Central memory CD8-positive, alpha-beta T cell (primary cell): Measurements from ENCODE around the gene TCL1B.
"Not testable (repeated sequence)": the region's sequence is repeated elsewhere in the genome, so short reads cannot be mapped to it uniquely, and the experiment has no call there.

Experiments
- ATAC-seq: fragments of 150-1000 bp; cut with Tn5 transposase; replicated peaks from 2 replicates; pipeline ENCODE4 v1.10.0; 2022; ENCODE audit warnings: mild to moderate bottlenecking, moderate FRiP score, moderate number of reproducible peaks; ENCODE audit not compliant: poor library complexity, severe bottlenecking; ENCODE audit errors: extremely low read depth
- DNase-seq, 2 donors: peaks; one replicate each; pipeline ENCODE4 v3.0.0; 2021; ENCODE audit warnings: low spot score in 2 of 2
- H3K27ac Mint-ChIP-seq: one replicate; pipeline ENCODE4 v1.8.0; 2022; ENCODE audit warnings: low read depth, mild to moderate bottlenecking, moderate library complexity, mixed read lengths
- H3K27me3 Mint-ChIP-seq: one replicate; pipeline ENCODE4 v1.8.0; 2022; ENCODE audit warnings: mixed read lengths
- H3K36me3 Mint-ChIP-seq: one replicate; pipeline ENCODE4 v1.8.0; 2022; ENCODE audit warnings: mild to moderate bottlenecking, moderate library complexity, mixed read lengths; ENCODE audit not compliant: insufficient read depth
- H3K4me1 Mint-ChIP-seq: one replicate; pipeline ENCODE4 v1.8.0; 2022; ENCODE audit warnings: mixed read lengths
- H3K4me3 Mint-ChIP-seq: one replicate; pipeline ENCODE4 v1.8.0; 2022; ENCODE audit warnings: mild to moderate bottlenecking, moderate library complexity, mixed read lengths
- H3K9me3 Mint-ChIP-seq: one replicate; pipeline ENCODE4 v1.8.0; 2022; ENCODE audit warnings: mixed read lengths

The TCL1B gene

DNA sequence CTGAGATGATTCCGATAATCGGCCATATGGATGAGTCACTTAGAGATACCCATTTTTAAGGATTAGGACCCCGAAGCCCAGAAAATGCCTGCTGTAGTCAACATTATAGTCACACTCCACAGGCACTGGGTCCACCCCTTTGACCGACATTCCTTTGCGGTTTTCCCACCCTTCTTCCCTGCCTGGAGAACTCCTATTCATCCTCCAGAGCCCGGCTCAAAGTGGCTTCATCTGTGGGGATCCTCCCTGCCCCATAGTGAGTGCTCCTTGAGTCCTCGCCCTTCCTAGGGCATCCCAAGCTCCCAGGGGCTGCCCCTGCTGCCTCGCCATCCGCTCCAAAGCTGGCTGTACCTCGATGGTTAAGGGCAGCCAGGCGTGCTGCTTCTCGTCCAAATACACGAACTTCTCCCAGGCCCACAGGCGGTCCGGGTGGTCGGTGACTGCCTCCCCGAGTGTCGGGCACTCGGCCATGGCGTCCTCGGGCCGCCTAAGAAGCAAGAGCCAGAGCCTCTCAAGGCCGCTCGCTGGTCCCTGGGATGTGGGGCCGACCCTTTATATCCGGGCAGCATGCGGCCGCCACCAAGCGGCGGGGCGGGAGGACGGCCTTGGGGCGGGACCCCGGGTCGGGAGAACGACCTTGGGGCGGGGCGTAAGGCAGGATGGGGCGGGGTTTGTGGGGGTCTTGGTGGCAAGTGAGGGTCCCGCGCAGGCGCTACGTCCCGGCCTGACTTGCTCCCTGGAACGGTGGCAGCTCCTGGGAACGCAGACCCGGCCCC, 27.6 kb downstream of the TCL1B start, which contains the start of gene TCL1A:
Gene TCL1A (minus strand): TSS at position 530 of the 776 bp plus-strand sequence. CDS start 59 bp downstream, at position 471.
- Mint-ChIP-seq H3K27me3 (peaks cover 41% of the 10 kb centered on the region), H3K4me3 (no peak within 1 kb of the TSS), H3K9me3 (no peaks in the 10 kb centered on the region), H3K36me3 (peaks cover 2% of the 10 kb centered on the region), H3K27ac (no peak within 1 kb of the TSS), H3K4me1 (no peaks in the 10 kb centered on the region)
- DNase-seq (no peak), ATAC-seq (no peak)

- DNase-seq = no peak
- Mint-ChIP-seq H3K4me1 (no peaks in the 10 kb centered on the region), H3K27me3 (peaks cover 84% of the 10 kb centered on the region), H3K27ac (no peak overlapping the region), H3K9me3 (peaks cover 16% of the 10 kb centered on the region), H3K36me3 (peaks cover 1% of the 10 kb centered on the region), H3K4me3 (no peak overlapping the region)
- ATAC-seq = no peak
Observed at GRCh38 chr14:95722525-95723190, 36.4 kb downstream of the TCL1B start.

GRCh38 chr14:95725685-95726336, 39.6 kb downstream of the TCL1B start:
- Mint-ChIP-seq H3K27me3 (peaks cover 91% of the 10 kb centered on the region), H3K9me3 (peaks cover 16% of the 10 kb centered on the region), H3K4me1 (no peaks in the 10 kb centered on the region), H3K4me3 (no peak overlapping the region), H3K36me3 (peaks cover 1% of the 10 kb centered on the region), H3K27ac (no peak overlapping the region)
- DNase-seq = no peak
- no peak for ATAC-seq

DNA sequence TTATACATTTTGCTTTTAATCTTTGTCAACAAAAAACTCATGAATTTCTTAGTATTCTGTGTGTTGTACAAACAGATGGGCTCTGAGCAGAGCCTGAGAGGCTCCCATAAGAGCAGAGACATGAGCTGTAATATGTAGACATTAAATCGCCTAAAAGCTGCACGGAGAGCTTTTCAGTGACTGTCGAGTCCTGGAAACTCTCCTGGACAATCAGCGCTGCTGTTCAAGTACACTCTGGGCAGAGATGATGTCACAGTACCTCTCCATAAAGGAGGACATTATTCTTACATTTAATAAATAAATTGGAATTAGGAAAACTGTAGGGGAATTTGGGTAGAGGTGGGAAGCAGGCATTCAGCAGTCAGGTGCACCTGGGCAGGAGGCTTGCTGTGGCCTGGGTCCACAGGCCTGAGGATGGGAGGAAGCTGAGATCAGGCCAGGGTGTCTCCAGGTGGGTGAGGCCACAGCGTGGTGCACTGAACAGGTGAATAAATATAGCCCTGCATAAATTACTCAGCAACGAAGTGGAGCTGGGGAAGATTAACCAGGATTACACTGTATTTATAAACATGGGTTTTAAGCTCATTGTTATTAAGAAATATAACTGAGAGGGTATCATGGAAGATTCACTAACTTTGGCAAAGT, 41.0 kb downstream of the TCL1B start:
- no peaks in the 10 kb centered on the region for H3K36me3 Mint-ChIP-seq
- H3K27ac Mint-ChIP-seq = no peak overlapping the region
- peaks cover 13% of the 10 kb centered on the region for H3K9me3 Mint-ChIP-seq
- peaks cover 100% of the 10 kb centered on the region for H3K27me3 Mint-ChIP-seq
- ATAC-seq = no peak
- no peak overlapping the region for H3K4me3 Mint-ChIP-seq
- DNase-seq = no peak
- no peaks in the 10 kb centered on the region for H3K4me1 Mint-ChIP-seq

DNA sequence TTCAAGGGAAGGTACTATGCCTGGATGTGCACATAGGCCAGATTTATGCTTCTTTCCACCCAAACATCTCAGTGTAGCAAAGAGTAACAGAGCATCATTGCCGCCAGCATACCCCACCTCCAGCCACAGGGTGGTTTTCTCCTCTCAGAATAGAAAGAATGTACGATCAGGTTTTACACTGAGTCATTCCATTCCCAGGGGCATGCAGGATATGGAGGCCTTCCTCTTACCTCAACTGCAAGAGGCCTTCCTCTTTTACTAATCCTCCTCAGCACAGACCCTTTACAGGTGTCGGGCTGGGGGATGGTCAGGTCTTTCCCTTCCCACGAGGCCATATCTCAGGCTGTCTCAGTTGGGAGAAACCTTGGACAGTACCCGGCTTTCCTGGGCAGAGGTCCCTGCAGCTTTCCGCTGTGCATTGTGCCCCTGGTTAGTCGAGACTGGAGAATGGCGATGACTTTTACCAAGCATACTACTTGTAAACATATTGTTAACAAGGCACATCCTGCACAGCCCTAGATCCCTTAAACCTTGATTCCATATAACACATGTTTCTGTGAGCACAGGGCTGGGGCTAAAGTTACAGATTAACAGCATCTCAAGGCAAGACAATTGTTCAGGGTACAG, 43.3 kb downstream of the TCL1B start:
- not testable (repeated sequence) for H3K9me3 Mint-ChIP-seq, ATAC-seq, H3K4me3 Mint-ChIP-seq, DNase-seq, H3K36me3 Mint-ChIP-seq, H3K4me1 Mint-ChIP-seq, H3K27ac Mint-ChIP-seq
- peaks cover 97% of the 10 kb centered on the region for H3K27me3 Mint-ChIP-seq

DNA sequence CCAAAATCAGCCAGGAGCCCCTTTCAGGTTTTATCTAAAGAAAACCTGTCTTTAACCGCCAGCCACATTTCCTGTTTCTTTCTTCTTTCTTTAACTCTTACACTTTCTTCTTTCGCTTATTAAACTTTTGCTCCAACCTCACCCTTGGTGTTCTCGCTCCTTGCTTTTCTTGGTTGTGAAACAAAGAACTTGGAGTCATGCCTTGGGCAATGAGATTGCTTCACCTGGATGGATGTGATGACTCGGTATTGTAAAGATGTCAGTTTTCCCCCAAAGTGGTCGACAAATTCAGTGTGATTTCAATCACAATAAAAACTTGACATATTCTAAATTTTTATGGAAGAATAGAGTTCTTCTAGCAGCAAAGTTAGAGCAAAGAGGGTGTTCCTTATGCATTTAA, 43.9 kb downstream of the TCL1B start:
- H3K36me3 Mint-ChIP-seq = no peaks in the 10 kb centered on the region
- no peaks in the 10 kb centered on the region for H3K4me1 Mint-ChIP-seq
- H3K27me3 Mint-ChIP-seq = peaks cover 97% of the 10 kb centered on the region
- ATAC-seq (no peak), DNase-seq (no peak)
- no peaks in the 10 kb centered on the region for H3K9me3 Mint-ChIP-seq
- H3K27ac Mint-ChIP-seq = no peak overlapping the region
- H3K4me3 Mint-ChIP-seq = no peak overlapping the region

DNA sequence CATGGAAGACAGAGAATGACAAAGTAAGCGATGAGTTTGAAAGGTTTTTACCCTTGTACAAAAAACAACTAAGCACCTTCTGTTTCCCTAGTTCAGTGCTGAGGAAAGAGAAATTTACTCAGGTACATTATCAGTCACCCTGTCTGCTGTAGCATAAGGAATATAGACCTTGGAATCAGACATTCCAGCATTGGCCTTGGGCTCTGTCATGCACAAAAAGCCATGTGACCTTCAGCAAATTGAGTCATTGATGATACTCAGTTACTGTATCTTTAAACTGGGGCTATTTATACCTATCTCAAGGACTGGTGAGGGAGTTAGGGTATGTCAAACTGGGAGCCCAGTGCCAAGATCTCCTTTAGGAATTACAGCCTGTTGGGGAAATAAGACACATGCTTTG, 47.0 kb downstream of the TCL1B start:
- ATAC-seq (no peak), DNase-seq (no peak)
- Mint-ChIP-seq H3K4me1 (no peaks in the 10 kb centered on the region), H3K36me3 (no peaks in the 10 kb centered on the region), H3K27me3 (peaks cover 69% of the 10 kb centered on the region), H3K27ac (no peak overlapping the region), H3K4me3 (no peak overlapping the region), H3K9me3 (no peaks in the 10 kb centered on the region)

- H3K27me3 Mint-ChIP-seq = peaks cover 11% of the 10 kb centered on the region
- H3K27ac Mint-ChIP-seq = peak overlapping the region; percentile 92
- DNase-seq (no peak), ATAC-seq (no peak)
- H3K4me1 Mint-ChIP-seq = peaks cover 11% of the 10 kb centered on the region
- peaks cover 13% of the 10 kb centered on the region for H3K9me3 Mint-ChIP-seq
- H3K4me3 Mint-ChIP-seq = no peak overlapping the region
- no peaks in the 10 kb centered on the region for H3K36me3 Mint-ChIP-seq
Observed at GRCh38 chr14:95739356-95739755, 53.1 kb downstream of the TCL1B start.

DNA sequence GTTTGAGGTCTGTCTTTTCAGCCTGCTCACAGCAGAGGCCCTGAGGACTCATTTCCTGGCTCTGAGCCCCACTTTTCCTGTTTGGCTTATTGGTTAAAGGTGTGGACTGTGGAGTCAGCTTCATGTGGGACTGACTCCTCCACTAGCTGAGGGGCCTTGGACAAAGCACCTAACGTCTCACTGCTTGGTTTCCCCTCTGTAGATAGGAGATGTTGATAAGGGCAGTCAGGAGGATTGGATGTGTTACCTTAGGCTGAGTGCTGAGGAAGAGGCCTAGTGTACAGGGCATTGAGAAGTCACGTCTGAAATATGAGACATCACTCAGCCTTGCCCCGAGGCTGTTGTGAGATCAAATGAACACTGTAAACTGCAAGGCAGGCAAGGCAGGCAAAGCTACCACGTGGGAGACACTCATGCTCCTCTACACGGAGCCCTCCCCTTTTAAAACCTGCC, 54.8 kb downstream of the TCL1B start:
- Mint-ChIP-seq H3K4me1 (peaks cover 11% of the 10 kb centered on the region), H3K27me3 (no peaks in the 10 kb centered on the region), H3K4me3 (no peak overlapping the region), H3K27ac (no peak overlapping the region), H3K36me3 (no peaks in the 10 kb centered on the region), H3K9me3 (peaks cover 13% of the 10 kb centered on the region)
- ATAC-seq (no peak), DNase-seq (no peak)

DNA sequence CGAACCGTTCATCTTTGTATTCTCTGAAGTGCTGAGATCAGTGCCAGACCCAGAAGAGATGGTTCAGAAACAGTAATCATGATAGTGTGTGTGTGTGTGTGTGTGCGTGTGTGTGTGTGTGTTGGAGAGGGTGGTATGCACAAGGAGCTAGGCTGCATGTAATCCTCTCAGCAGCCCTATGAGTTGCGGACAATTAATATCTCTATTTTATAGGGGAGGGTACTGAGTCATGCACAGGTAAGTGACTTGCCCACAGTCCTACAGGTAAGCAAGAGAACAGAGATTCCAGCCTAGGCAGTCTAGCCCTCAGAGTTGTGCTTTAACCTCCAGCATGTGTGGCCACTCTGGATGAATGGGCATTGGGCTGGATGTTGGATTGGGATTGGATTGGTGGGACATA, 55.6 kb downstream of the TCL1B start:
- DNase-seq = no peak
- no peak for ATAC-seq
- Mint-ChIP-seq H3K36me3 (no peaks in the 10 kb centered on the region), H3K9me3 (peaks cover 13% of the 10 kb centered on the region), H3K4me1 (peaks cover 11% of the 10 kb centered on the region), H3K27ac (no peak overlapping the region), H3K4me3 (no peak overlapping the region), H3K27me3 (no peaks in the 10 kb centered on the region)
